Transverse colon (tissue), 4 donors: ENCODE measurements around the gene ATP8B4. TPM values are rescaled to one million over a fixed set of nuclear protein-coding genes. Genes with fewer than 3 reads are reported as not detected.
"Not testable (repeated sequence)": the region's sequence is repeated elsewhere in the genome, so short reads cannot be mapped to it uniquely, and the experiment has no call there.

Experiments used
- DNase-seq: peaks from one replicate; pipeline ENCODE4 v3.0.0-alpha.2; 2019
- H3K27ac ChIP-seq, 4 donors: fragments of 200-600 bp; sonication (generic); 2 replicates each; pipeline ENCODE4 v1.5.1; 2016 to 2018; ENCODE audit warnings: inconsistent platforms in 4 of 4
- H3K27me3 ChIP-seq: fragments of 200-600 bp; sonication (generic); 2 replicates; pipeline ENCODE4 v1.5.1; 2017; ENCODE audit warnings: inconsistent platforms
- H3K36me3 ChIP-seq, 4 donors: fragments of 200-600 bp; sonication (generic); 2 replicates each; pipeline ENCODE4 v1.5.1; 2017 to 2019; ENCODE audit warnings: inconsistent platforms in 4 of 4
- H3K4me1 ChIP-seq, 4 donors: fragments of 200-600 bp; sonication (generic); 2 replicates each; pipeline ENCODE4 v1.5.1; 2017 to 2020; ENCODE audit warnings: inconsistent platforms in 4 of 4
- H3K4me3 ChIP-seq, 4 donors: fragments of 200-600 bp; sonication (generic); 1 replicate in 1 of 4; 2 replicates in 3 of 4; pipeline versions ENCODE4 v1.5.1 to v1.6.1; 2017 to 2019; ENCODE audit warnings: inconsistent platforms in 4 of 4
- H3K9me3 ChIP-seq, 2 donors: fragments of 200-600 bp; sonication (generic); 2 replicates each; pipeline ENCODE4 v1.5.1; 2017 to 2019; ENCODE audit warnings: inconsistent platforms in 2 of 2
- EP300 ChIP-seq: sonication (generic); formaldehyde crosslinking; IDR thresholded peaks from one replicate; pipeline ENCODE4 v1.6.1; 2017; ENCODE audit warnings: antibody characterized with exemption, low read depth
- POLR2A ChIP-seq: fragments of 450-650 bp; IDR thresholded peaks from one replicate; pipeline ENCODE4 v1.6.1; 2016; ENCODE audit warnings: antibody characterized with exemption, mild to moderate bottlenecking, moderate library complexity
- POLR2AphosphoS5 ChIP-seq, 3 donors: sonication (generic); formaldehyde crosslinking; IDR thresholded peaks; one replicate each; pipeline ENCODE4 v1.6.1; 2016; ENCODE audit warnings: antibody characterized with exemption in 3 of 3
- WGBS, 2 donors: methylation state at CpG; one replicate each; pipeline ENCODE4 v1.1.5; 2018; ENCODE audit warnings: low coverage in 1 of 2; 5-methylcytosine and 5-hydroxymethylcytosine counted together
- in situ Hi-C, 4 donors: fragments of 200-750 bp; cut with MboI; loops; one replicate each; pipeline versions ENCODE4 v1.15.0 to v1.15.1; 2017; ENCODE audit warnings: low sequenced_read_pairs in 3 of 4, low pct_ligation_motif_present in 1 of 4, low pct_unique_long_range_greater_than_20kb in 1 of 4
- intact Hi-C: fragments of 100-400 bp; cut with DNase I; formaldehyde crosslinking; loops from one replicate; pipeline ENCODE4 v1.15.1; 2023; ENCODE audit warnings: low total_unique reads
- total RNA-seq, 4 donors: library from RNA; depleted of rRNA; stranded (reverse); fragments of >200 nt; gene quantifications; one replicate each; pipeline ENCODE4 v1.1.0, GENCODE V29; 2016
- TF ChIP-seq, protein P1 (sequence below), 5 experiments: fragments of 200-600 bp in 3 of 5; fragments of 450-650 bp in 2 of 5; sonication (generic) in 3 of 5; IDR thresholded peaks; 1 replicate in 2 of 5; 2 replicates in 3 of 5; pipeline ENCODE4 v1.5.1; 2016 to 2017; ENCODE audit warnings: antibody characterized with exemption in 5 of 5, inconsistent platforms in 3 of 5, mild to moderate bottlenecking in 2 of 5, moderate library complexity in 1 of 5

Gene ATP8B4
- total RNA-seq, 4 donors from 2014 or later: 6.2 to 26.2 (median 8.5) TPM

DNA sequence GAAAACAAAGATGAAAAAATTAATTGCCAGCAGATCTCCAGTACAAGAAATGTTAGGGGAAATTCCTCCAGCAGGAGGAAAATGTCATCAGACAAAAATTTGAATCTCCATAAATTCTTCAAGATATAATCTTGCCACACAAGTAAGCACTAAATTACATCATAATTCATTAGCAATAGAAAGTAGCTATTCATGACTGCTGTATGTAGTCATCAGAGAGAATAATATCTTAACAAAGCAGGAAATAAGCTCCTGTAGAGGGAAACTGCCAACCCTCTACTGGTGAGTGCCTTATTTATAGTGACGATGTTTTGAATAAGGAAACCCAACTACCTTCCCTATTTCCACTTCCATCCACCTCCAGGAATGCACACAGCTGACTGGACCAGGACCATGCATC is 47.2 kb upstream of the ATP8B4 start:
- in situ Hi-C loops: no loop called here
- no peak for DNase-seq

DNA sequence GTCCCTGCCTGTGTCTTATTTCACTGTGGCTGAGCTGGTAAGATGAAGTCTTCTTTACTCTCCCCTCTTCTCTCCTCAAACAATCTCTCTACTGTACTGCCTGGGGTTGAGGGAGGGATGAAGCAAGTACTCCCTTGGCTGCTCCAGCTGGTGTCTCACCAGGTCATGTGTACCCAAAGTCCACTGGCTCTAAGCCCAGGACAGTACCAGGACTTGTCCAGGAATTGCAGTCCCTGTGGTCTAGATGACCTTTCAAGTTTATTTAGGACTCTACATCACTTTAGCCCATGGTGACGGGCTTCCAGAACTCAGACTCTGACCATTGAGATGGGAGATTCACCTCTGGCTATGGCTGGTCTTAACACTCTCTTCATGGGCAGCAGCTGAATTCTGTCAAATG is 45.4 kb upstream of the ATP8B4 start:
- 100% methylated on average over 1 of the region's 1 CpG; no CpG with 5 or more reads in 1 of the 2 donors for WGBS, 2 donors

More for the DNA sequence above, 47.2 kb upstream of the ATP8B4 start:
- 47 to 61% methylated on average over 1 of the region's 1 CpG for WGBS, 2 donors
- H3K4me1 ChIP-seq: peaks cover 0 to 17% (median 0%) of the 10 kb centered on the region in 4 donors
- no peak overlapping the region for H3K4me3 ChIP-seq
- no peaks in the 10 kb centered on the region for H3K36me3 ChIP-seq
- no peak for TF ChIP-seq POLR2A
- TF ChIP-seq, protein P1, sequence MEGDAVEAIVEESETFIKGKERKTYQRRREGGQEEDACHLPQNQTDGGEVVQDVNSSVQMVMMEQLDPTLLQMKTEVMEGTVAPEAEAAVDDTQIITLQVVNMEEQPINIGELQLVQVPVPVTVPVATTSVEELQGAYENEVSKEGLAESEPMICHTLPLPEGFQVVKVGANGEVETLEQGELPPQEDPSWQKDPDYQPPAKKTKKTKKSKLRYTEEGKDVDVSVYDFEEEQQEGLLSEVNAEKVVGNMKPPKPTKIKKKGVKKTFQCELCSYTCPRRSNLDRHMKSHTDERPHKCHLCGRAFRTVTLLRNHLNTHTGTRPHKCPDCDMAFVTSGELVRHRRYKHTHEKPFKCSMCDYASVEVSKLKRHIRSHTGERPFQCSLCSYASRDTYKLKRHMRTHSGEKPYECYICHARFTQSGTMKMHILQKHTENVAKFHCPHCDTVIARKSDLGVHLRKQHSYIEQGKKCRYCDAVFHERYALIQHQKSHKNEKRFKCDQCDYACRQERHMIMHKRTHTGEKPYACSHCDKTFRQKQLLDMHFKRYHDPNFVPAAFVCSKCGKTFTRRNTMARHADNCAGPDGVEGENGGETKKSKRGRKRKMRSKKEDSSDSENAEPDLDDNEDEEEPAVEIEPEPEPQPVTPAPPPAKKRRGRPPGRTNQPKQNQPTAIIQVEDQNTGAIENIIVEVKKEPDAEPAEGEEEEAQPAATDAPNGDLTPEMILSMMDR (IDR thresholded peaks at IDR 0.05): no peak
- TF ChIP-seq EP300: no peak
- TF ChIP-seq POLR2AphosphoS5 (IDR thresholded peaks at IDR 0.05): no peak
- intact Hi-C loops: no loop called here
- H3K27me3 ChIP-seq: no peaks in the 10 kb centered on the region
- no peaks in the 10 kb centered on the region for H3K9me3 ChIP-seq
- H3K27ac ChIP-seq: no peak overlapping the region

DNA sequence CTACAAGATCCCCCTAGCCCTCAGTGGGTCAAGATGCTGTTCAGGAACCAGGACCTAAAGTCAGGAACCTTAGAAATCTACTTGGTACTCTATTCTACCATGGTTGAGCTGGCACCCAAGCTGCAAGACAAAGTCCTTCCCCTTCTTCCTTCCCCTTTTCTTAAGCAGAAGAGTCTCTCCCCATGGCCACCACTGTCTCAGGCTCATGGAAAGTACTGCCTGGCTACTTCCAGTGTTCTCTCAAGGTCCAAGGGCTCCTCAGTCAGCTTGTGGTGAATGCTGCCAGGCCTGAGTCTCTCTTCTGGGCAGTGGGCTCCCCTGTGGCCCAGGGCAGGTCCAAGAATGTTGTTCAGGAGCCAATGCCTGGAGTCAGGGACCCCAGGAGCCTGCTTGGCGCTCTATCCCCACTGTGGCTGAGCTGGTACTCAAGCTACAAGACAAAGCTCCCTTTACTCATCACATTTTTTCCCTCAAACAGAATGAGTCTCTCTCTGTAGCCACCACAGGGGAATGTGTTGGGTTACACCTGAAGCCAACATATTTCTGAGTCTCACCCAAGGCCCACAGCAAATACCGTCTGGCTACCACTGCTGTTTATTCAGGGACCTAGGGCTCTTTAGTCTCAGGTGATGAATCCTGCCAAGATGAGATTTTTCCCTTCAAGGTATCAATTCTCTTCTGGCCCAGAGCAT is 44.8 kb upstream of the ATP8B4 start:
- TF ChIP-seq POLR2AphosphoS5 (IDR thresholded peaks at IDR 0.05): no peak
- TF ChIP-seq, protein P1 (IDR thresholded peaks at IDR 0.05): no peak
- TF ChIP-seq POLR2A: no peak
- TF ChIP-seq EP300: no peak
- H3K27ac ChIP-seq: no peak overlapping the region
- H3K4me1 ChIP-seq: peaks cover 0 to 15% (median 0%) of the 10 kb centered on the region in 4 donors
- in situ Hi-C loops: no loop called here
- DNase-seq: no peak
- H3K4me3 ChIP-seq: no peak overlapping the region
- H3K27me3 ChIP-seq: no peaks in the 10 kb centered on the region
- no peaks in the 10 kb centered on the region for H3K36me3 ChIP-seq
- H3K9me3 ChIP-seq: no peaks in the 10 kb centered on the region
- WGBS, 2 donors: 94% methylated on average over 2 of the region's 2 CpGs; no CpG with 5 or more reads in 1 of the 2 donors
- intact Hi-C loops: no loop called here

More for the DNA sequence above, 45.4 kb upstream of the ATP8B4 start:
- peaks cover 0 to 15% (median 0%) of the 10 kb centered on the region in 4 donors for H3K4me1 ChIP-seq
- no peaks in the 10 kb centered on the region for H3K36me3 ChIP-seq
- H3K4me3 ChIP-seq: no peak overlapping the region
- in situ Hi-C loops: no loop called here
- intact Hi-C loops: no loop called here
- H3K27ac ChIP-seq: no peak overlapping the region
- H3K9me3 ChIP-seq: no peaks in the 10 kb centered on the region
- no peak for TF ChIP-seq POLR2AphosphoS5 (IDR thresholded peaks at IDR 0.05)
- TF ChIP-seq, protein P1 (IDR thresholded peaks at IDR 0.05): no peak
- no peak for TF ChIP-seq EP300
- TF ChIP-seq POLR2A: no peak
- DNase-seq: no peak
- H3K27me3 ChIP-seq: no peaks in the 10 kb centered on the region

DNA sequence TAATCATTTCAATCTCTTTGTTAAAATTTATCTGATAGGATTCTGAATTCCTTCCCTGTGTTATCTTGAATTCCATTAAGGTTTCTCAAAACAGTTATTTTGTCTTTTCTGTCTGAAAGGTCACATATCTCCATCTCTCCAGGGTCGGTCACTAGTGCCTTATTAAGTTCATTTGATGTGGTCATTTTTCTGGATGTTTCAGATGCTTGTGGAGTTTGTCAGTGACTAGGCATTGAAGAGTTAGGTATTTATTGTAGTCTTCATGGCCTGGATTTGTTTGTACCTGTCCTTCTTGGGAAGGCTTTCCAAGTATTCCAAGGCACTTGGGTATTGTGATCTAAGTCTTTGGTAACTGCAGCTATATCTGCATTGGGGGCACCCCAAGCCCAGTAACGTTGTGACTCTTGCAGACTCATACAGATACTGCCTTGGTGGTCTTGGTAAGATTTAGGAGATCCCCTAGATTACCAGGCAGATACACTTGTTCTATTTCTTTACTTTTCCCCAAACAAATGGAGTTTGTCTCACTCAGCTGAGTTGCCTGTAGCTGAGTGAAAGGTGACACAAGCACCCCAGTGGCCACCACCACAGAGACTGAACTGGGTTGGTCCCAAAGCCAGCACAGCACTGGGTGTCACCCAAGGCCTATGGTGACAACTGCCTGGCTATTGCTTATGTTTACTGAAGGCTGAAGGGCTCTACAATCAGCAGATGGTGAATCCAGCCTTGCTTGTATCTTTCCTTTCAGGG is 44.1 kb upstream of the ATP8B4 start:
- in situ Hi-C loops: no loop called here
- no peak for DNase-seq
- WGBS, 2 donors: 68 to 80% methylated on average over 1 to 2 of the region's 2 CpGs
- TF ChIP-seq EP300 (no peak), POLR2AphosphoS5 (IDR thresholded peaks at IDR 0.05) (no peak), POLR2A (no peak)
- TF ChIP-seq, protein P1 (IDR thresholded peaks at IDR 0.05): no peak
- Histone ChIP-seq H3K36me3 (no peaks in the 10 kb centered on the region), H3K9me3 (no peaks in the 10 kb centered on the region), H3K27ac (no peak overlapping the region), H3K4me3 (no peak overlapping the region), H3K27me3 (no peaks in the 10 kb centered on the region), H3K4me1 (peaks cover 0 to 15% (median 0%) of the 10 kb centered on the region in 4 donors)
- intact Hi-C loops: no loop called here

DNA sequence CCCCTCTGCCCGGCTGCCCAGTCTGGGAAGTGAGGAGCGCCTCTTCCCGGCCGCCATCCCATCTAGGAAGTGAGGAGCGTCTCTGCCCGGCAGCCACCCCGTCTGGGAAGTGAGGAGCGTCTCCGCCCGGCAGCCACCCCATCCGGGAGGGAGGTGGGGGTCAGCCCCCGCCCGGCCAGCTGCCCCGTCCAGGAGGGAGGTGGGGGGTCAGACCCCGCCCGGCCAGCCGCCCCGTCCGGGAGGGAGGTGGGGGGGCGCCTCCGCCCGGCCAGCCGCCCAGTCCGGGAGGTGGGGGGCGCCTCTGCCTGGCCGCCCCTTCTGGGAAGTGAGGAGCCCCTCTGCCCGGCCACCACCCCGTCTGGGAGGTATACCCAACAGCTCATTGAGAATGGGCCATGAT is 39.2 kb upstream of the ATP8B4 start:
- H3K9me3 ChIP-seq, DNase-seq, H3K4me3 ChIP-seq, intact Hi-C loops, H3K27ac ChIP-seq, H3K36me3 ChIP-seq, in situ Hi-C loops, H3K4me1 ChIP-seq, H3K27me3 ChIP-seq: not testable (repeated sequence)
- 91% methylated on average over 22 of the region's 28 CpGs; no CpG with 5 or more reads in 1 of the 2 donors for WGBS, 2 donors
